ENCODE measurements around the gene B3GNT7.
"Not testable (repeated sequence)": the region's sequence is repeated elsewhere in the genome, so short reads cannot be mapped to it uniquely, and the experiment has no call there.

The B3GNT7 gene

DNA sequence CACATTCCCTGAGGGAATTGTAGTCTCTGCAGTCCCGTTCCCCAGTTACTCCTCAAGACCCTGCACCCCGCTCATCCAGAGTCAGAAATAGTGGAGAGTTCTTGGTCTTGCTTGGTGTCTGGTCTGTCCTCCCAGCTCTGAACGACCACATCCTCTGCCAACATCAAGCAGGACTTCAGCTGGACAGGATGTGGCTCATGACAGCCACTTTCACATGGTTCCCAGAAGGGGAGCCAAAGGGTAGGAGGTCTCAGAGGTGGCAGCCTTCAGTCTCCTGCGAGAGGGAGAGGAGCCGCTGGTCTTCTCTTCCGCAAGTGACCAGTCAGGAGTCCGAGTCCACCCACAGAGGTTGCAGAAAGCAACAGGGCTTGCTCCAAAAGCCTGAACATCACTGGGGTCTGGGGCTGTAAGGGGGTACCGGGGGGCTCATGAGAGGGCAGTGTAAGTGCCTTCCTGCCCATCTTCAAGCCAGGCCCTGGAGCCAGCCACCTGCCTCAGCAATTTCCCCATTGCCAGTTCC is 29.8 kb downstream of the B3GNT7 start:
- H3K4me3 ChIP-seq (ENCODE audit: low read length) = no peak overlapping the region
- no peak for TF ChIP-seq CTCF (conservative IDR thresholded peaks at IDR 0.05; ENCODE audit: low read length)
- no peak for DNase-seq (ENCODE audit: low read depth)

DNA sequence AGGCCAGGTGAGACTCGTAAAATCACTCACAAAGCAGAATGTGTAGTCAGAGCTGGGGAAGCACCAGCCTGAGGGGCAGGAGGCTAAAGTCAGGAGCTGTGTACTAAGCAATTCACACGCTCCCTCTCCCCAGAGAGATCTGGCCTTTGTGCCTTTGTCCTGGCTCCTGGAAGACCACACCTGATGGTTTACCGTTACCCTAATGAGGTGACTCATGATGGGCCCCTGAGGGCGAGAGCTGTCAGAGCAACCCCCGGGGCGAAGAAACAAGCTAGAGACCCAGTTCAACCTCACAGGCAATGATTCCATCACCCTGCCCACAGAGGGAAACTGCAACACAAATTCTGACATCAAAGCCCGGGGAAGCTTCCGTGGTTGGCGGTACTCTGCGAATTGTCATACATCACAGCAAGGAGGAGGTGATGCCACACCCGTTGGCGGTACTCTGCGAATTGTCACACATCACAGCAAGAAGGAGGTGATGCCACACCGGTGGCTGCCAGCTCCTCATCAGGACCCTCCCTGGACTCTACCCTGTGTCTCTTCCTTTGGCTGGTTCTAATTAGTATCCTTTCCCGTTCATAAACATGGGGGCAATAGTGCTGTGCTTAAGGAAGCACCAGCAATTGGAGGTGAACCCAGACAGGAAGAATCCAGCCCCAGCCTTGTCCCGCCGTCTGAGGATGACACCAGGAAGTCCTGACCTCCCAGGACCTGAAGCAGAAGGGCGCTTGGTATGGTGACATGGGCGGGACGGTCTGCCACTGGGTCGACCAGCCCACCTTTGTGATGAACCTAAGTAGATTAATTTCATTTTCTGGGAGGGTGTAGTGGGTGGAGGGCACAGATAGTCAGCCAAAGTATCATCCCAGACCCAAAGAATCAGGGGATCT is 30.5 kb downstream of the B3GNT7 start:
- DNase-seq (ENCODE audit: low read depth) = no peak
- TF ChIP-seq CTCF (conservative IDR thresholded peaks at IDR 0.05; ENCODE audit: low read length) = no peak

DNA sequence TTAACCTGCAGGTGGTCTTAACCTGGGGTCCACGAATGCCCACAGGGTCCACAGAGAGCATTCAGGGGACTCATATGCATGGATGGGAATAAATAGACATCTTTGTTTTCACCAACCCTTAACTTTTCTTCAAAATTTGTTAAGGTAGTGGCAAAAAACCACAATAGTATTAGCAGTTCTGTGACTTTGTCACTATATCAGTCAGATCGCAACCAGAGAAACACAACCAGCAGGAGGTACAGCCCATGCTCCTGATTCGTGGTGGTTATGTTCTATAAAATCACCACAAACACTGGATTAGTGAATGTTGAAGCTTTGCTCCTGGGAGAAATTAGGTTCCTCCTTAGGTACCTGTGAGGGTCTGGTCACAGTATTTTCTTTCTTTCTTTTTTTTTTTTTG is 31.6 kb downstream of the B3GNT7 start:
- DNase-seq (ENCODE audit: low read depth) = no peak
- no peak for TF ChIP-seq CTCF (conservative IDR thresholded peaks at IDR 0.05; ENCODE audit: low read length)
- H3K4me3 ChIP-seq (ENCODE audit: low read length) = no peak overlapping the region

More for the DNA sequence above, 30.5 kb downstream of the B3GNT7 start:
- H3K4me3 ChIP-seq (ENCODE audit: low read length) = no peak overlapping the region

DNA sequence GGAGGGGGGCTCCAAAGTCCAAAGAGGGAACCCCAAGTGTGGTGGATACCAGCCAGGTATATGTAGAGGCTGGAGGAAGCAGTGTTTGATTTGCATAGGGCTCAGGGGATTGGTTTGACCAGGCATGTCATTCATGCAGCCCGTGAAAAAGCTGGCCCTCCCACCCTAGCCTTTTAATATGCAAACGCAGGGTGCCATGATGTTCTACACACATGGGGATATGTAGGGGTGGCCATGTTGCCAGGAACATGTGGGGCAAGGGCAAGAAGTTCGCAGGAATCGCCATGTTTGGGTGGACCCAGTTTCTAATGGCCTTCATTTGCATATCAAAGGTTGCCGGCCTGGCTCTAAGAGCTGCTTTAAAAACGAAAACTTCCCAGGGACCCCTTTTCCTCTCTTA is 33.6 kb downstream of the B3GNT7 start:
- no peak for TF ChIP-seq CTCF (conservative IDR thresholded peaks at IDR 0.05; ENCODE audit: low read length)
- H3K4me3 ChIP-seq (ENCODE audit: low read length) = no peak overlapping the region
- no peak for DNase-seq (ENCODE audit: low read depth)

DNA sequence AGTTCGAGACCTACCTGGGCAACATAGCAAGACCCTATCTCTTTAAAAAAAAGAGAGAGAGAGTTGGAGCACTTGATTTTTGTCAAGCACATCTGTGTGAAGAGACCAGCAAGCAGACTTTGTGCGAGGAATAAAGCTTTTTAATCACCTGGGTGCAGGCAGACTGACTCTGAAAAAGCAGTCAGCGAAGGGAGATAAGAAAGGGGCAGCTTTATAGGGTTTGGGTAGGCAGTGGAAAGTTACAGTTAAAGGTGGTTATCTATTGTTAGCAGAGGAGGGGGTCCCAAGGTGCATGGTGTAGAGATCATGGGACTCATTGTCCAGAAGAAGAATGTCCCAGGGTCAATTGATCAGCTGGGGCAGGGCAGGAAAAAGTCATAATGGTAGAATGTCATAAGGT is 34.4 kb downstream of the B3GNT7 start:
- H3K4me3 ChIP-seq (ENCODE audit: low read length) = no peak overlapping the region
- DNase-seq (ENCODE audit: low read depth) = no peak
- TF ChIP-seq CTCF (conservative IDR thresholded peaks at IDR 0.05; ENCODE audit: low read length) = no peak

GRCh38 chr2:231430437-231430836 is 34.9 kb downstream of the B3GNT7 start:
- not testable (repeated sequence) for H3K4me3 ChIP-seq (ENCODE audit: low read length); DNase-seq (ENCODE audit: low read depth)

DNA sequence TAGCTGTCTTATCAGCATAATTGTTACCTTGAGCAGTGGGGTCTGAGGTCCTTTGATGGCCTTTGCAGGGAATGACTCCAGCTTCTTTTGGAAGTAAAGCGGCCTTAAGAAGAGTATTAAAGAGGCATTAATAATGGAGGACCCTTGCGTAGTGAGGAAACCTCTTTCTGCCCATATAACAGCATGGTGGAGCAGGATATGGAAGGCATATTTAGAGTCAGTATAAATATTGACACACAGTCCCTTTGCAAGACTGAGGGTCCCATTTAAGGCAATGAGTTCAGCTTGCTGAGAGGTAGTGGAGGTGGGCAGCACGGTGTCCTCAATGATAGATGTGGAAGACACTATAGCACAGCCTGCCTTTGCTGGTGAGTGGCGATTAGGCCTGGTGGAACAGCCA is 36.1 kb downstream of the B3GNT7 start:
- TF ChIP-seq CTCF (conservative IDR thresholded peaks at IDR 0.05; ENCODE audit: low read length) = no peak
- DNase-seq (ENCODE audit: low read depth) = no peak

More for the DNA sequence above, 36.1 kb downstream of the B3GNT7 start:
- no peak overlapping the region for H3K4me3 ChIP-seq (ENCODE audit: low read length)

Measured in AG10803 (cell line).